ENCODE data around the gene DTX2.
"Not testable (repeated sequence)": the region's sequence is repeated elsewhere in the genome, so short reads cannot be mapped to it uniquely, and the experiment has no call there.

DNA sequence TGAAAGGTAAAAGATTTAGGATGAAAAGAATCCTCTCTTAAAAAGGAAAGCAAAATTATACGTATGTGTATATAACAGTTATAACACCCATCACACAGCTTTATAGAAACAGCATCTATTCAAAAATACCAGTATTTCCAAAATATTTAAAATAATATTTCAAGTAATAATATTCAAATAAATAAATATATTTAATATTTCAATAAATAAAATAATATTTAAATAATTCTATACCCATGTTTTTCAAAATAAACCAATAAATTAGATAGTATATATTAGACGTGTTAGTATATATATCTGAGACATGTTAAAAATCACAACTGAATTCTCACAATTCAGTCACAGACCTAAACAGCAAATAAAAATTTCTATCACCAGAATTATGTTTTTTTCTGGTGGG is 70.1 kb downstream of the DTX2 start:
- not testable (repeated sequence) for TF ChIP-seq POLR2A (IDR thresholded peaks at IDR 0.05; ENCODE audit: borderline replicate concordance, extremely low read depth, insufficient read depth, insufficient read length); ZNF274 (IDR thresholded peaks at IDR 0.05; ENCODE audit: low read depth, low read length); POLR2AphosphoS5 (IDR thresholded peaks at IDR 0.05; ENCODE audit: low read depth, low read length); TCF7L2 (IDR thresholded peaks at IDR 0.05; ENCODE audit: borderline replicate concordance, extremely low read depth, insufficient read depth, insufficient read length); EZH2 (IDR thresholded peaks at IDR 0.05)
- TF ChIP-seq, protein P1, sequence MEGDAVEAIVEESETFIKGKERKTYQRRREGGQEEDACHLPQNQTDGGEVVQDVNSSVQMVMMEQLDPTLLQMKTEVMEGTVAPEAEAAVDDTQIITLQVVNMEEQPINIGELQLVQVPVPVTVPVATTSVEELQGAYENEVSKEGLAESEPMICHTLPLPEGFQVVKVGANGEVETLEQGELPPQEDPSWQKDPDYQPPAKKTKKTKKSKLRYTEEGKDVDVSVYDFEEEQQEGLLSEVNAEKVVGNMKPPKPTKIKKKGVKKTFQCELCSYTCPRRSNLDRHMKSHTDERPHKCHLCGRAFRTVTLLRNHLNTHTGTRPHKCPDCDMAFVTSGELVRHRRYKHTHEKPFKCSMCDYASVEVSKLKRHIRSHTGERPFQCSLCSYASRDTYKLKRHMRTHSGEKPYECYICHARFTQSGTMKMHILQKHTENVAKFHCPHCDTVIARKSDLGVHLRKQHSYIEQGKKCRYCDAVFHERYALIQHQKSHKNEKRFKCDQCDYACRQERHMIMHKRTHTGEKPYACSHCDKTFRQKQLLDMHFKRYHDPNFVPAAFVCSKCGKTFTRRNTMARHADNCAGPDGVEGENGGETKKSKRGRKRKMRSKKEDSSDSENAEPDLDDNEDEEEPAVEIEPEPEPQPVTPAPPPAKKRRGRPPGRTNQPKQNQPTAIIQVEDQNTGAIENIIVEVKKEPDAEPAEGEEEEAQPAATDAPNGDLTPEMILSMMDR (IDR thresholded peaks at IDR 0.05 in 2 of 3, conservative IDR thresholded peaks at IDR 0.05 in 1 of 3; ENCODE audit: borderline replicate concordance in 1 of 3, insufficient read depth in 1 of 3, low read depth in 2 of 3, low read length in 2 of 3): not testable (repeated sequence)
- TF ChIP-seq, protein P2, sequence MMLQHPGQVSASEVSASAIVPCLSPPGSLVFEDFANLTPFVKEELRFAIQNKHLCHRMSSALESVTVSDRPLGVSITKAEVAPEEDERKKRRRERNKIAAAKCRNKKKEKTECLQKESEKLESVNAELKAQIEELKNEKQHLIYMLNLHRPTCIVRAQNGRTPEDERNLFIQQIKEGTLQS (IDR thresholded peaks at IDR 0.05): not testable (repeated sequence)
- TF ChIP-seq, protein P3, sequence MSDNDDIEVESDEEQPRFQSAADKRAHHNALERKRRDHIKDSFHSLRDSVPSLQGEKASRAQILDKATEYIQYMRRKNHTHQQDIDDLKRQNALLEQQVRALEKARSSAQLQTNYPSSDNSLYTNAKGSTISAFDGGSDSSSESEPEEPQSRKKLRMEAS (IDR thresholded peaks at IDR 0.05): not testable (repeated sequence)
- TF ChIP-seq, protein P4, sequence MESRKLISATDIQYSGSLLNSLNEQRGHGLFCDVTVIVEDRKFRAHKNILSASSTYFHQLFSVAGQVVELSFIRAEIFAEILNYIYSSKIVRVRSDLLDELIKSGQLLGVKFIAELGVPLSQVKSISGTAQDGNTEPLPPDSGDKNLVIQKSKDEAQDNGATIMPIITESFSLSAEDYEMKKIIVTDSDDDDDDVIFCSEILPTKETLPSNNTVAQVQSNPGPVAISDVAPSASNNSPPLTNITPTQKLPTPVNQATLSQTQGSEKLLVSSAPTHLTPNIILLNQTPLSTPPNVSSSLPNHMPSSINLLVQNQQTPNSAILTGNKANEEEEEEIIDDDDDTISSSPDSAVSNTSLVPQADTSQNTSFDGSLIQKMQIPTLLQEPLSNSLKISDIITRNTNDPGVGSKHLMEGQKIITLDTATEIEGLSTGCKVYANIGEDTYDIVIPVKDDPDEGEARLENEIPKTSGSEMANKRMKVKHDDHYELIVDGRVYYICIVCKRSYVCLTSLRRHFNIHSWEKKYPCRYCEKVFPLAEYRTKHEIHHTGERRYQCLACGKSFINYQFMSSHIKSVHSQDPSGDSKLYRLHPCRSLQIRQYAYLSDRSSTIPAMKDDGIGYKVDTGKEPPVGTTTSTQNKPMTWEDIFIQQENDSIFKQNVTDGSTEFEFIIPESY (IDR thresholded peaks at IDR 0.05; ENCODE audit: extremely low read depth, insufficient replicate concordance, low read length): not testable (repeated sequence)

All from HCT116 (cell line).